ENCODE results near the gene LAGE3.

The LAGE3 gene, protein sequence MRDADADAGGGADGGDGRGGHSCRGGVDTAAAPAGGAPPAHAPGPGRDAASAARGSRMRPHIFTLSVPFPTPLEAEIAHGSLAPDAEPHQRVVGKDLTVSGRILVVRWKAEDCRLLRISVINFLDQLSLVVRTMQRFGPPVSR

DNA sequence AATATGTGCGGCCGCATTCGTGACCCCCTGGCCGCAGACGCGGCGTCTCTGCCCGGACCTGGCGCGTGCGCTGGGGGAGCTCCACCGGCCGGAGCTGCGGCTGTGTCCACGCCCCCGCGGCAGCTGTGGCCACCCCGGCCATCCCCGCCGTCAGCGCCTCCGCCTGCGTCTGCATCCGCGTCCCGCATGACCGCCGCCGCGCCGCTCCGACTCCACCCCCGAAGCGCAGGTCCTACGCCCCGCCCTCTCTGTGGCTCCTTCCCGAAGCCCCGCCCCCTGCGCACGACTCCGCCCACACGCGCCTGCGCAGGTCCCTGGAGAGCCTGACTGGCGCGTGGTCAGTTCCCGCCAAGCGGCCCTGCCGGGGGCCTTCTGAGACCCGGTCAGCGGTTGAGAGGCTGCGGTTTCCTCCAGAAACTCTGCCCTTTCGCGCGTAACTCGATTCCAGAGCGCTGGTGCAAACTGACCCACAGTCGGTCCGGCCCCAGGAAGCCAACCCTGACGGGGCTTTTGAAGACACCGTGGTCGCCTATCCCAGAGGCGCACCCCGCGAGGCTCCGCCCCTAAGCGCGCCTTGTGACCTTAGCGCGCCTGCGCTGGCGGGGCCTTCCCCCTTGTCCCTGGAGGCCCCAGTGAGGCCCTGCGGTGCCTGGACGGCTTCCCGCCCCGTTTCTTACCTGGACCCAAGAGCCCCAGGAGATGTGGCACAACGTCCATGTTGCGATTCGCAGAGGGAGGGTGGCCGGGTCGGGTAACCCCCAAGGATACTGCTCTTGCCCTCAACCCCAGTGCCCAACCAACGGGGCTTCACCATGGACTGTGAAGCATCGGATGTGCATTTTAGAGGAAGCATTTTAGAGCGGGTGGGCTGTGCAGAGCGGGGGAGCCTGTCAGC is at the start of gene LAGE3:
LAGE3 (minus strand) TSS at position 554 of the 895 bp plus-strand sequence; CDS start at position 188, 366 bp downstream.
- DNase-seq (ENCODE audit: low spot score): peak; percentile 89

DNA sequence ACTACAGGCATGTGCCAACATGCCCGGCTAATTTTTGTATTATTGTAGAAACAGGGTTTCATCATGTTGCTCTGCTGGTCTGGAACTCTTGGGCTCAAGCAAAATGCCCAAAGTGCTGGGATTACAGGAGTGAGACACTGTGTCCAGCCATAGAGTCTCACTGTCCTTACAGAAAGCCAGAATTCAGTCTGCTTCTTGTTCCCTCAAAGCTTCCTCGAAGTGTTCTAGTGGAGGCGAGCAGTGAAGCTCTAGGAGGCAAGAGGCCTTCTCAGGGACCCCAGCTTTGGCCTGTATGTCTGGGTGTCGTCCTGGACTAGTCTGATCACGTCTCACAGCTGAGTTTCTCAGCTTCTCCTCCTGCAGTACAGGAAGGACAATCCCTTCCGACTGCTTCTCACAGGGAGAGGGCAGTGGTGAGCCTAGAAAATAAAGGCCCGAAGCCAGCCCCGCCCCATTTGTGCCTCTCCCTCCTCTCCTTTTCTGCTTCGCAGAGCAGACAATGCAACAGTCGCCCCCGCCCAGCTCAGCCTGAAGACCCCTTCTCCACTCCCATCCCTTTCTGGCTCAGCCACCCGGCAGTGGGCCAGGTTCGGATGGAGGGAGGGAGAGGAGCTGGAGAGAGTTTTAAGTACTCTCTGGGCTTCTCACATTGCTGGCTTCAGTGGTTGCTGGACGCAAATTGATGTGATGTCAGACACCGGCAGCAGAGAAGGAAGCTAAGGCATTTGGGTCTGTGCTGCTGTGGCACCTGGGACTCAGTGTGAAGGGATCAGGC is 48.0 kb upstream of the LAGE3 start:
- peak; percentile 54 for DNase-seq (ENCODE audit: low spot score)

DNA sequence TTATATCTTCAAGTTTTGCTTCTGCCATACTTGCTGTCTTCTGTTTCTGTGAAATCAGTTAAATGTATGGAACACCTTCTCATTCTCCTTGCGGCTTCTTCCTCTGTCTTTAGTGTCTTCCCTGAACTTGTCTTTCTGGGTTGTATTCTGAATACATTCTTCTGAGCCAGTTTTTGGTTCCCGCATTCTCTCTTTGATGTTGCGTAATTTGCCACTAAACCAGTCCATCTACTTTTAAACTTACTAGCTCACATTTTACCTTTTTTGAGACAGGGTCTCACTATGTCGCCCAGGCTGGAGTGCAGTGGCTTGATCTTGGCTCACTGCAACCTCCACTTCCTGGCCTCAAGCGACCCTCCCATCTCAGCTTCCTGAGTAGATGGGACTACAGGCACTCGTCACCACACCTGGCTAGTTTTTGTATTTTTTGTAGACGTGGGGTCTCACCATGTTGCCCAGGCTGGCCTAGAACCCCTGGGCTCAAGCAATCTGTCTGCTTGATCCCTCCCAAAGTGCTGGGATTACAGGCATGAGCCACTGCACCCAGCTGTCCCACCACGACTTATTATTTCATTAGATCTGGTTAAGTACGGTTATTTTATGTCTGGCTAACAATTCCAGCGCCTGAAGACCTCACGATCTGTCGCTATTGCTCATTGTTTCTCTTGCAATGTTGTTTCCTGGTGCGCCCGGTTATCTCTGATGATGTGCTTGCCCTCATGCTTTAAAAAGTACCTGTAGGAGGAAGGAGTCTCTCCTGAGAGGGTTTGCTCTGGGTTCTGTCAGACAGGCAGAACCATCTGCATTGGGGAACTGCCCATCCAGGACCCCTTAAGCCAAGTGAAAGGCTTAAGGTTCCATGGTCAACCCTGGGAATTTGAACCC is 46.8 kb upstream of the LAGE3 start:
- no peak for DNase-seq (ENCODE audit: low spot score)

DNA sequence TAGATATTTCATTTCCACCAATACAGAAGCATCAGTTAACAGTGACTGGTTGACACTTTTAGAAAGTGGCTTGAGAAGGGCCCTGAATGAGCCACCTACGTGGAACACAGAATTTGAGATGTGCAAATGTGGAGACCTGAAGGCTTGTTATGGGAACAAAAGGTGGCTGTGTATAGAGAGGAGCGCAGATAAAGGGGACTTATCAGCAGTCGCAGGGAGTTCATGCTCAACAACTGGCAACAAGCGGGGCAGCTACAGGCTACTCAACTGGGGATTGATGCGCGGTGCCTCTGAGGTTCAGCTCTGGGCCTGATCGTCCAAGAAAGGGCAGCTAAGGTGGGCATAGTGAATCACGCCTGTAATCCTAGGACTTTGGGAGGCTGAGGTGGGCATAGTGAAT is 40.3 kb upstream of the LAGE3 start:
- no peak for DNase-seq (ENCODE audit: low spot score)

DNA sequence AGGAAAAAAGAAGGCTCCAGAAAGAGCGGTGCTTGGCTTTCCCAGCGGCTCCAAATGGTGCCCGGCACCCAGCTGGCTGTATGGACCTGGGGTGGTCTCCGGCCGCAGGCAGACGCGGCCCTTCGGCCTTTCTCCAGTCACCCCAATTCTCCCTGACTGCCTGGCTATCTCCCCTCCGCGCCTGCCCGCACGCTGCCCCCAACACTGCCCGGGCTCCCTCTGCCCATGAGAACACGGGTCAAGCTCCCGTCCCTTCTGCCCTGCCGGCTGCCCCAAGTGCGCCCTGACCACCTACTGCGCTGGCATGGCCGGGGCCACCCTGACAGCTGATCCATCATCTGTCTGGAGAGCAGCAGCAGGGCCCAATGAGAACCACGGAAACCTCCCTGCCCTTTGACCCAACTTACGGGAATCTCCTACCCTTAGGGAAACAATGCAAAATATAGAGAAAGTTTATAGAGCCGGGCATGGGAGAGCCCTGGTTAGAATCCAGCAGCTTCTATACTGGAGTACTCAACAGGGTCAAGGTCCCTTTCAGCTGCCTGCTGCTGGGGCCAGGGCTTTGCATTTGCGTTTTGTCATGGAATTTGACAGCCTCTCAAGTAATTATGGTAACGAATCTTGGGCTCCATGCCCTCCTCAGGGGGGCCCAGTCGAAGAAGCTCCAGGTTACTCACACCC is 38.2 kb upstream of the LAGE3 start:
- no peak for DNase-seq (ENCODE audit: low spot score)

DNA sequence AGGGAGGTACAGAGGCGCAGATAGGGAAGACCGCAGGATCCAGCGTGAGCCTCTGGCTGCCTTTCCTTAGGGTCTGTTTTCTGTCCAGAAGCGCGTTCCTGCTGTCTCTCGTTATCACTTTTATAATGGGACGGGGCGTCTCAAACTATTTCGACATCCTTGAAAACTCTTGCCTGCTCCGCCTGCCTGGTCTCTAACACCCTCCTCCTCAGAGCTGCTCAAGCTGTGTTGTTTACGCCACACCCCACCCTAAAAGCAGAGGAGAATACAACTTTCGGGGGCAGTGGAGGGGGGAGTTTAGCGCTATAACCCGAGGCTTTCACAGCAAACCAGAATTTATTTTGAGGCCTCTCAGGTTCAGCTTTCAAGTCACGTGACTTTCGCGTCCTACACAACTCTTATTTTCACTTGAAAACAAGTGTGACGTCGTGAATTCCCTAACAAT is 37.6 kb upstream of the LAGE3 start:
- DNase-seq (ENCODE audit: low spot score): no peak

GRCh38 chrX:154515966-154516655 is 37.0 kb upstream of the LAGE3 start, which contains the start of gene FAM3A:
FAM3A (minus strand) TSS chrX:154516232; CDS start chrX:154515772, 460 bp downstream.
- peak; percentile 80 for DNase-seq (ENCODE audit: low spot score)

GRCh38 chrX:154515090-154515965 is 36.2 kb upstream of the LAGE3 start:
- DNase-seq (ENCODE audit: low spot score): no peak

DNA sequence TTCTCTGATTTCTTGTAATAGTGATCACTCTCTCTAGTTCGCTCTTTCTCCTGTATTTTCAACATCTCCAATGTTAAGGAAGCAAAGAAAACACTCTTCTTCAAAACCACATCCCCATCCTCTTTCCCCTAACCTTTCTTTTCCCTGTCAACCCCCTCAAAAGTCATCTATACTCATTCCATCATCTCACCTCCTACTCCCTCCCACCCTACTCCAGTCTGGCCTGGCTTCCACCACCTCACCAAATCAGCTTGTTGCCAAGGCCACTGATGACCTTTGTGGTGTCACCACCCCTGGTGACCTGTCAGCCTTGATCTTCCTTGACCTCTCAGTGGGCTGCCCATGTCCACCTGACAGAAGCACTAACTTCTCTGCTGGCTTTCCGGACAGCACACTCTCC is 34.6 kb upstream of the LAGE3 start:
- DNase-seq (ENCODE audit: low spot score): no peak

GRCh38 chrX:154512879-154513553 is 33.9 kb upstream of the LAGE3 start:
- DNase-seq (ENCODE audit: low spot score): no peak

- no peak for DNase-seq (ENCODE audit: low spot score)
These were observed 32.7 kb upstream of the LAGE3 start for GRCh38 chrX:154511761-154512160.

DNA sequence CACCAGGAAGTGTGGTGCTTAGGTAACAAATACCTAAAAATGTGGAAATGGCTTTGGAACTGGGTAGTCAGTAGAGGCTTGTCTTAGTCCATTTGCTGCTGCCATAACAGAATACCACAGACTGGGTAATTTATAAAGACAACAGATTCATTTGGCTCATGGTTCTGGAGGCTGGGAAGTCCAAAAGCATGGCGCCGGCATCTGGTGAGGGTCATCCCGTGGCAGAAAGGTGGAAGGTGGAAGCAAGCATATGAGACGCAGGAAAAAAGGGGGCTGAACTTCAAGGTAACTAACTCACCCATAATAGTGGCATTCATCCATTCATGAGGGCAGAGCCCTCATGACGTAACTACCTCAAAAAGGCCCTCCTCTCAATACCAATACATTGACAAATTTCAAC is 30.4 kb upstream of the LAGE3 start:
- DNase-seq (ENCODE audit: low spot score): no peak

- DNase-seq (ENCODE audit: low spot score): no peak
These were observed 29.3 kb upstream of the LAGE3 start for GRCh38 chrX:154508384-154508745.

GRCh38 chrX:154507673-154508383 is 28.7 kb upstream of the LAGE3 start:
- DNase-seq (ENCODE audit: low spot score): no peak

DNA sequence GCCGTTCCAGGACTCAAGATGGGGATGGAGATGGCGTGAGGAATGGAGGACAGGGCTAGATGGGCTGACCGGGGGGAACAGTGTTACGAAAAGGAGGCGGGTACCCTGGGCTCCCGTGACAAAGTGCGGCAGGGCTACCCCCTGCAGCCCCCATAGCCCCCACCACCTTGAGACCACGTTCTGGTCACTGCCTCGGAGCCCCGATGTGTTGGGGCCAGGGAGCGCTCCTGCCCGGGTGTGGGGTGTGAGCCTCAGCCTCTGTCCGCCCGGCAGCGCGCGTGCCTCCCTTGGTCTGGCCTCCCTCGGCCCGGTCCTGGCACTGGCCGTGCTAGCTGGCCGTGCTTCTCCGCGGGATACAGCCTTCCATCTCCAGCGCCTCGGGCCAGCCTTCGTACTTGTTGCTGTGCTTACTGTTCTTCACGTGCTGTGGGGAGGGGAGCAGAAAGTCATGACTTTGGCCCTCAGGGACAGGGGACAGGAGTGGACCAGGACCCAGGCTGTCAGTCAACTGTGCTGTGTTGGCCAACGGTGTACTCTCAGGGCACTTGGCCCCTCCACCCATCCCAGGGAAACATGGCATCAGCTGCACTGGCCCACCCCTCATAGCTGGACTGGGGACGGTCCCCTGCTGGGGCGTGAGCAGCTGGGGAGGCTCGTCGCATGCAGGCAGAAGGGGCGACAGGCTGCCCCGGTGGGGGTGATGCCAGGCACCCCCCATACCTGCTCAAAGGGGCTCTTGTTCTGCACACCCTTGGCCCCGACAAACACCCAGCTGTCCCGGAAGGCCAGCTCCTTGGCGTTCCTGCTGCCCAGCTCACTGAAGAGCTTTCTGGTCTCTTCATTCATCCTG is 27.6 kb upstream of the LAGE3 start:
- DNase-seq (ENCODE audit: low spot score): no peak

- DNase-seq (ENCODE audit: low spot score): no peak
These were observed 26.7 kb upstream of the LAGE3 start for GRCh38 chrX:154505734-154506133.

- DNase-seq (ENCODE audit: low spot score): no peak
These were observed 23.9 kb upstream of the LAGE3 start for GRCh38 chrX:154502989-154503388.
